ENCODE results near the gene OVAAL. TPM values are rescaled to one million over a fixed set of nuclear protein-coding genes. Genes with fewer than 3 reads are reported as not detected.

OVAAL gene
- total and polyA plus RNA-seq, 10 of the 15 experiments (the other 5 are each of a cell fraction or from before 2014, with no cell fraction given): 0.04 to 0.33 (median 0.06) TPM; not detected in 7

- no peak for TF ChIP-seq IRF5 (IDR thresholded peaks at IDR 0.05; ENCODE audit: borderline replicate concordance)
- TF ChIP-seq ZBTB33 (IDR thresholded peaks at IDR 0.05): no peak
- TF ChIP-seq SPI1 (IDR thresholded peaks at IDR 0.05; ENCODE audit: borderline replicate concordance, insufficient read depth, low read depth, low read length): no peak
- TF ChIP-seq CTCF (IDR thresholded peaks at IDR 0.05 in 2 of 3, conservative IDR thresholded peaks at IDR 0.05 in 1 of 3; ENCODE audit: control insufficient read depth in 2 of 3, extremely low read depth in 1 of 3, insufficient read depth in 1 of 3, low read depth in 3 of 3, low read length in 3 of 3): no peak
- no peak for TF ChIP-seq ZBTB4 (CRISPR knock-in tag; IDR thresholded peaks at IDR 0.05)
- no peak for TF ChIP-seq TBL1XR1 (IDR thresholded peaks at IDR 0.05; ENCODE audit: low read depth, low read length)
- TF ChIP-seq KAT2A (conservative IDR thresholded peaks at IDR 0.05; ENCODE audit: control insufficient read depth, low read depth, low read length): no peak
- no peak for TF ChIP-seq CEBPZ (IDR thresholded peaks at IDR 0.05; ENCODE audit: low read depth, low read length)
Measured at GRCh38 chr1:180595966-180596365, 37.2 kb downstream of the OVAAL start (continued).
